ENCODE data around the gene TOM1L2. TPM values are rescaled to one million over a fixed set of nuclear protein-coding genes. Genes with fewer than 3 reads are reported as not detected.
A peak's percentile ranks its signal among the peaks of the same experiment; 100 is the strongest.
"Not testable (repeated sequence)": the region's sequence is repeated elsewhere in the genome, so short reads cannot be mapped to it uniquely, and the experiment has no call there.

Gene TOM1L2
- total RNA-seq, 1 donor from 2014 or later: 88.6 TPM

DNA sequence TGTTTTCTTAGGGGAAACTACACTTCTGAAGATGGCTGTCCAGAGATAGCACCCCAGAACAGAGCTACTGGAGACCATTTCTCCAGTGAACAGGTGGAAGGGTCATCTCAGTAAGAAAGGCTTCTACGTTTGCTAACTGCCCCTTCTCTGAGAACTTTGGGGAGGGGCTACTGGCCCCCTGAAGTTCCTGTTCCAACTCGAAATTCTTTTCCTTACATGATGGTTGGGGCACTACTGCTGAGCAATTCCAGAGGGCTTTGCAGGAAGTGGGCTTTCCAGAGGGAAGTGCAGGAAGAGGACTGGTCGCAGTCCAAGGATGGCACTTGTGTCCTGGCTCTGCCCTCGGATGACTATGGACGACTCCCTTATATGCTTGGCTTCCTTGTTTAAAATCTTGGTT is 31.2 kb downstream of the TOM1L2 start:
- no peak overlapping the region for H3K4me3 ChIP-seq
- H3K27me3 ChIP-seq: no peaks in the 10 kb centered on the region
- H3K4me1 ChIP-seq: peaks cover 85% of the 10 kb centered on the region
- no peak for DNase-seq (ENCODE audit: extremely low spot score in 2 of 2)
- intact Hi-C loops (cut with DNase I): no loop called here
- H3K9me3 ChIP-seq: no peaks in the 10 kb centered on the region
- no peaks in the 10 kb centered on the region for H3K36me3 ChIP-seq
- peak overlapping the region; percentile 53 for H3K27ac ChIP-seq
- TF ChIP-seq, protein P1, sequence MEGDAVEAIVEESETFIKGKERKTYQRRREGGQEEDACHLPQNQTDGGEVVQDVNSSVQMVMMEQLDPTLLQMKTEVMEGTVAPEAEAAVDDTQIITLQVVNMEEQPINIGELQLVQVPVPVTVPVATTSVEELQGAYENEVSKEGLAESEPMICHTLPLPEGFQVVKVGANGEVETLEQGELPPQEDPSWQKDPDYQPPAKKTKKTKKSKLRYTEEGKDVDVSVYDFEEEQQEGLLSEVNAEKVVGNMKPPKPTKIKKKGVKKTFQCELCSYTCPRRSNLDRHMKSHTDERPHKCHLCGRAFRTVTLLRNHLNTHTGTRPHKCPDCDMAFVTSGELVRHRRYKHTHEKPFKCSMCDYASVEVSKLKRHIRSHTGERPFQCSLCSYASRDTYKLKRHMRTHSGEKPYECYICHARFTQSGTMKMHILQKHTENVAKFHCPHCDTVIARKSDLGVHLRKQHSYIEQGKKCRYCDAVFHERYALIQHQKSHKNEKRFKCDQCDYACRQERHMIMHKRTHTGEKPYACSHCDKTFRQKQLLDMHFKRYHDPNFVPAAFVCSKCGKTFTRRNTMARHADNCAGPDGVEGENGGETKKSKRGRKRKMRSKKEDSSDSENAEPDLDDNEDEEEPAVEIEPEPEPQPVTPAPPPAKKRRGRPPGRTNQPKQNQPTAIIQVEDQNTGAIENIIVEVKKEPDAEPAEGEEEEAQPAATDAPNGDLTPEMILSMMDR (IDR thresholded peaks at IDR 0.05): no peak
- TF ChIP-seq POLR2A (IDR thresholded peaks at IDR 0.05) (no peak), POLR2AphosphoS5 (IDR thresholded peaks at IDR 0.05; ENCODE audit: insufficient read depth in 1 of 2, low read depth in 1 of 2) (no peak)

DNA sequence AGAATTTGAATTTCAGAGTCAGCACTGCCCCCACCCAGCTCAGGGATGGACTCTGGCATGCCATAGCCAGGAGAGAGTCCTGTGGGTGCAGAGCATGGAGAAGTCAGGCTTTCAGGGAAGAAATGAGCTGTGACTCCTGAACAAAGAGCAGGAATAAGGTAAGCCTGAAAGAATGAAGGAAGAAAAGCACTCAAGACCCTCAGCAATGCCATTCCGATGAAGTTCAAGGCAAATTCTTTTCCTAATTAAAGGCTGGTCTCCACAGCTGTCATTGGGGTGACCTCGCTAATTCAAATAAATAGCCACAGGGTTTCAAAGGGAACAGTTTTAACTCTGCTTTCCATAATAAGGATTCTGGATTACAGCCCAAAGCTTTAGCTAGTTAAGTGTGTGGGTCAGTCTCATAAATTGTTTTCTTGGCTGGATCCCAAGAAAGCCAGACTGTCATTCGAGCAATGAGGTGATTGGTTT is 31.7 kb downstream of the TOM1L2 start:
- H3K4me3 ChIP-seq: no peak overlapping the region
- H3K9me3 ChIP-seq: no peaks in the 10 kb centered on the region
- TF ChIP-seq POLR2AphosphoS5 (IDR thresholded peaks at IDR 0.05; ENCODE audit: insufficient read depth in 1 of 2, low read depth in 1 of 2) (no peak), POLR2A (IDR thresholded peaks at IDR 0.05) (no peak)
- TF ChIP-seq, protein P1 (IDR thresholded peaks at IDR 0.05): no peak
- H3K27ac ChIP-seq: peak overlapping the region; percentile 53
- no peak for DNase-seq (ENCODE audit: extremely low spot score in 2 of 2)
- H3K27me3 ChIP-seq: no peaks in the 10 kb centered on the region
- intact Hi-C loops (cut with DNase I): no loop called here
- no peaks in the 10 kb centered on the region for H3K36me3 ChIP-seq
- peaks cover 91% of the 10 kb centered on the region for H3K4me1 ChIP-seq

DNA sequence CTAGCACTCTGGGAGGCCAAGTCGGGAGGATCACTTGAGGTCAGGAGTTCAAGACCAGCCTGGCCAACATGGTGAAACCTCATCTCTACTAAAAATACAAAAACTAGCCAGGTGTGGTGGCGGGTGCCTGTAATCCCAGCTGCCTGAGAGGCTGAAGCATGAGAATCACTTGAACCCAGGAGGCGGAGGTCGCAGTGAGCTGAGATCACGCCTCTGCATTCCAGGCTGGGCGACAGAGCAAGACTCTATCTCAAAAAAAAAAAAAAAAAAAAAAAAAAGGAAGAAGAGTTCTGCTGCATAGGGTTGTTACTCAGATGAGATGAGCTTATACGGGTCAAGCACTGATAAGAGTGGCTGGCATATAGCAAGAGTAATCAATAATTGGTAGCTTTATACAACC is 32.3 kb downstream of the TOM1L2 start:
- H3K9me3 ChIP-seq; intact Hi-C loops (cut with DNase I); H3K27me3 ChIP-seq; H3K36me3 ChIP-seq; DNase-seq (ENCODE audit: extremely low spot score in 2 of 2); H3K4me3 ChIP-seq: not testable (repeated sequence)
- Histone ChIP-seq H3K4me1 (peaks cover 96% of the 10 kb centered on the region), H3K27ac (peak overlapping the region; percentile 53)

DNA sequence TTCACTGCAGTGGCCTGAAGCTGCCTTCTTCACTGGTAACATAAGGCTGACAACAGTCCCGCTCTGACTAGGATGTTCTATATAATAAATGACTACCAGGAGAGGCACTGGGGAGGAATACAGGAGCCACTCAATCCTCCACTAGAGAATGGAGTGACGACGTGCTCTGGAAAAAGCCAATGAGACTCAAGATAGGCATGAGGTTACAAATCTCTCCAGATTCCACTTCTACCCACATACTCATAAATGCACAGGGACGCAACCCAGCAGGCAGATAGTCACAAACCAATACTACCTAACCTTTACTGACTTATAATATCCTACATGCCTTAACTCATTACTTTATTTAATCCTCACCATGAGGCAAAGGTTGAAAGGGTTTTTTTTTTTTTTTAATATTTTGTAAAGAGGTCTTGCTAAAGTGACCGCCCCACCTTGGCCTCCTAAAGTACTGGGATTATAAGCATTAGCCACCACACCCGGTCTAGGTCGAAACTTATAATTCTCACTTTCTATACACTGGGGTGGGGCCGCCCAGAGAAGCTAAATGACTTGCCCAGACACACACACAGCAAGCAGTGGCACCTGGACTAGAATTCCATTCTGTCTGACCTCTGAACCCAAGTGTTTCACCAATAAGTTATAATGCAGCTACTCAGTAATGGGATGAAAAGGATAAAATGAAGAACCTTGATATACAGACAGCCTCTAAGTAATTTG is 33.7 kb downstream of the TOM1L2 start:
- peaks cover 86% of the 10 kb centered on the region for H3K4me1 ChIP-seq
- no peak overlapping the region for H3K27ac ChIP-seq
- H3K27me3 ChIP-seq: no peaks in the 10 kb centered on the region
- intact Hi-C loops (cut with DNase I): no loop called here
- H3K9me3 ChIP-seq: no peaks in the 10 kb centered on the region
- no peaks in the 10 kb centered on the region for H3K36me3 ChIP-seq
- no peak for DNase-seq (ENCODE audit: extremely low spot score in 2 of 2)
- TF ChIP-seq, protein P1 (IDR thresholded peaks at IDR 0.05): no peak
- TF ChIP-seq POLR2A (IDR thresholded peaks at IDR 0.05) (no peak), POLR2AphosphoS5 (IDR thresholded peaks at IDR 0.05; ENCODE audit: insufficient read depth in 1 of 2, low read depth in 1 of 2) (no peak)
- H3K4me3 ChIP-seq: no peak overlapping the region

DNA sequence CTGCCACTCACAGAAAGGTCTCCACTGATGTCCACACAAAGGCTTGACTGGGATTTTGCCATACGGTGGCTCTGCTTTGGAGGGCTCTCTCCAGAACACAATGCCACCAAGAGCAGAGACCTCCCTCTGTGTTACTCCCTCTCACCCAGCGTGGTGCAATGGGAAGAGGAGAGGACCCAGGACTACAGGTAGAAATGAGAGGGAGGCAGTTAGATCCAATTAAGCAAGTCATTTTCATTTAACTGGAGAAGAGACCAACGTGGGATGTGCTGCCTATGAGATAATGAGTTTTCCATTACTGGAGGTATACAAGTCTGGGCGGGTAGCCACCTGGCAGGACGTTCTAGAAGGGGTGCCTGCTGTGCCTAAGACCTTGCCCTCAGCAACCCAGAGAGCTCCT is 34.2 kb downstream of the TOM1L2 start:
- intact Hi-C loops (cut with DNase I): no loop called here
- no peaks in the 10 kb centered on the region for H3K27me3 ChIP-seq
- H3K4me1 ChIP-seq: peaks cover 80% of the 10 kb centered on the region
- DNase-seq (ENCODE audit: extremely low spot score in 2 of 2): no peak
- no peak overlapping the region for H3K4me3 ChIP-seq
- H3K36me3 ChIP-seq: no peaks in the 10 kb centered on the region
- no peak overlapping the region for H3K27ac ChIP-seq
- TF ChIP-seq POLR2AphosphoS5 (IDR thresholded peaks at IDR 0.05; ENCODE audit: insufficient read depth in 1 of 2, low read depth in 1 of 2): no peak
- TF ChIP-seq POLR2A (IDR thresholded peaks at IDR 0.05): no peak
- TF ChIP-seq, protein P1 (IDR thresholded peaks at IDR 0.05): no peak
- H3K9me3 ChIP-seq: no peaks in the 10 kb centered on the region
